Prostate gland (tissue), 2 donors: ENCODE measurements around the gene BCAS3.

Experiments
- POLR2A ChIP-seq: fragments of 450-650 bp; IDR thresholded peaks from one replicate; pipeline ENCODE4 v1.6.1; 2016; ENCODE audit warnings: antibody characterized with exemption, mild to moderate bottlenecking
- TF ChIP-seq, protein P1 (sequence below), 4 experiments: fragments of 200-600 bp in 2 of 4; fragments of 450-650 bp in 2 of 4; sonication (generic) in 2 of 4; IDR thresholded peaks; 1 replicate in 3 of 4; 2 replicates in 1 of 4; pipeline ENCODE4 v1.5.1; 2016 to 2019; ENCODE audit warnings: antibody characterized with exemption in 4 of 4, mild to moderate bottlenecking in 2 of 4, moderate library complexity in 2 of 4

DNA sequence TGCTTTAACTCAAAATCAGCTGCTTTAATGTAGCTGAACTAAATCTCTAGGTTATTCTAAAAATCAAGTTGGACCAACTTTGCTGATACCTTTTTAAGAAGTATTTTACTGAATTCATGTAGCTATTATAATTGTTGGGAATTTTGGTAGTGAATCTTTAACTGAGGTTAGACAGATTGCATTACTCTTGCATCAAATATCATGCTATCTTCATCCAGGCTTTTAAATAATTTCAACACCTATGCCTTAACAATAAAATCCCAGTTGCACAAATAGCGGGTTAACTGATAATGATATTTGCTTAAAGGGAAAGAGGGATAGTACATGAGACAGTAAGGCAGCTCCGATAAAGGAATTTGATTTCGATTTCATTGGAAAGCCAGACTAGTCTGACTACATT is 480.7 kb downstream of the BCAS3 start:
- TF ChIP-seq POLR2A = no peak
- TF ChIP-seq, protein P1, sequence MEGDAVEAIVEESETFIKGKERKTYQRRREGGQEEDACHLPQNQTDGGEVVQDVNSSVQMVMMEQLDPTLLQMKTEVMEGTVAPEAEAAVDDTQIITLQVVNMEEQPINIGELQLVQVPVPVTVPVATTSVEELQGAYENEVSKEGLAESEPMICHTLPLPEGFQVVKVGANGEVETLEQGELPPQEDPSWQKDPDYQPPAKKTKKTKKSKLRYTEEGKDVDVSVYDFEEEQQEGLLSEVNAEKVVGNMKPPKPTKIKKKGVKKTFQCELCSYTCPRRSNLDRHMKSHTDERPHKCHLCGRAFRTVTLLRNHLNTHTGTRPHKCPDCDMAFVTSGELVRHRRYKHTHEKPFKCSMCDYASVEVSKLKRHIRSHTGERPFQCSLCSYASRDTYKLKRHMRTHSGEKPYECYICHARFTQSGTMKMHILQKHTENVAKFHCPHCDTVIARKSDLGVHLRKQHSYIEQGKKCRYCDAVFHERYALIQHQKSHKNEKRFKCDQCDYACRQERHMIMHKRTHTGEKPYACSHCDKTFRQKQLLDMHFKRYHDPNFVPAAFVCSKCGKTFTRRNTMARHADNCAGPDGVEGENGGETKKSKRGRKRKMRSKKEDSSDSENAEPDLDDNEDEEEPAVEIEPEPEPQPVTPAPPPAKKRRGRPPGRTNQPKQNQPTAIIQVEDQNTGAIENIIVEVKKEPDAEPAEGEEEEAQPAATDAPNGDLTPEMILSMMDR (IDR thresholded peaks at IDR 0.05) = no peak
